Uterus (tissue), 4 donors: ENCODE data around the gene UFSP2. TPM values are rescaled to one million over a fixed set of nuclear protein-coding genes. Genes with fewer than 3 reads are reported as not detected.

ENCODE experiments used
- DNase-seq, 2 donors: peaks; one replicate each; pipeline ENCODE4 v3.0.0-alpha.2; 2019 to 2020
- H3K27ac ChIP-seq, 2 donors: fragments of 200-600 bp; sonication (generic); 1 replicate in 1 of 2; 2 replicates in 1 of 2; pipeline ENCODE4 v1.5.1; 2016 to 2018
- H3K27me3 ChIP-seq, 2 donors: fragments of 200-600 bp; sonication (generic); one replicate each; pipeline ENCODE4 v1.5.1; 2018 to 2019; ENCODE audit warnings: control low read depth in 1 of 2
- H3K36me3 ChIP-seq, 2 donors: fragments of 200-600 bp; sonication (generic); one replicate each; pipeline ENCODE4 v1.5.1; 2019; ENCODE audit warnings: control low read depth in 1 of 2
- H3K4me1 ChIP-seq, 2 donors: fragments of 200-600 bp; sonication (generic); one replicate each; pipeline ENCODE4 v1.5.1; 2018 to 2019; ENCODE audit warnings: control low read depth in 1 of 2
- H3K4me3 ChIP-seq, 2 donors: fragments of 200-600 bp; sonication (generic); 1 replicate in 1 of 2; 2 replicates in 1 of 2; pipeline ENCODE4 v1.5.1; 2018 to 2019; ENCODE audit warnings: mild to moderate bottlenecking in 1 of 2
- H3K9me3 ChIP-seq, 2 donors: fragments of 200-600 bp; sonication (generic); one replicate each; pipeline ENCODE4 v1.5.1; 2019; ENCODE audit warnings: control low read depth in 1 of 2
- POLR2A ChIP-seq, 2 donors: fragments of 450-650 bp; IDR thresholded peaks; one replicate each; pipeline ENCODE4 v1.6.1; 2016; ENCODE audit warnings: antibody characterized with exemption in 2 of 2, mild to moderate bottlenecking in 1 of 2, moderate library complexity in 1 of 2
- intact Hi-C: fragments of 100-400 bp; cut with DNase I; formaldehyde crosslinking; loops from one replicate; pipeline ENCODE4 v1.15.1; 2023; ENCODE audit warnings: low total_unique reads
- total RNA-seq, 4 donors: library from RNA; depleted of rRNA in 3 of 4; stranded (reverse); fragments of >200 nt in 3 of 4; gene quantifications; one replicate each; pipeline versions ENCODE4 v1.1.0 to v1.2.4, GENCODE V29; 2014 to 2023
- TF ChIP-seq, protein P1 (sequence below), 4 experiments: fragments of 200-600 bp in 2 of 4; fragments of 450-650 bp in 2 of 4; sonication (generic) in 2 of 4; IDR thresholded peaks; one replicate each; pipeline ENCODE4 v1.5.1; 2016 to 2019; ENCODE audit warnings: antibody characterized with exemption in 4 of 4, mild to moderate bottlenecking in 2 of 4, moderate library complexity in 1 of 4
- donor health status: DM: yes; HTN: yes; CAD: no.

Gene UFSP2
- total RNA-seq, 4 donors from 2014 or later: 18.2 to 170 (median 55.8) TPM

GRCh38 chr4:185421366-185422124 lies 4.2 kb downstream of the UFSP2 start:
- Histone ChIP-seq H3K4me3 (no peak overlapping the region), H3K27ac (no peak overlapping the region), H3K36me3 (no peaks in the 10 kb centered on the region), H3K4me1 (peaks cover 0 to 6% of the 10 kb centered on the region in 2 donors), H3K9me3 (no peaks in the 10 kb centered on the region), H3K27me3 (no peaks in the 10 kb centered on the region)
- no peak for DNase-seq
- TF ChIP-seq POLR2A (IDR thresholded peaks at IDR 0.05): no peak
- TF ChIP-seq, protein P1, sequence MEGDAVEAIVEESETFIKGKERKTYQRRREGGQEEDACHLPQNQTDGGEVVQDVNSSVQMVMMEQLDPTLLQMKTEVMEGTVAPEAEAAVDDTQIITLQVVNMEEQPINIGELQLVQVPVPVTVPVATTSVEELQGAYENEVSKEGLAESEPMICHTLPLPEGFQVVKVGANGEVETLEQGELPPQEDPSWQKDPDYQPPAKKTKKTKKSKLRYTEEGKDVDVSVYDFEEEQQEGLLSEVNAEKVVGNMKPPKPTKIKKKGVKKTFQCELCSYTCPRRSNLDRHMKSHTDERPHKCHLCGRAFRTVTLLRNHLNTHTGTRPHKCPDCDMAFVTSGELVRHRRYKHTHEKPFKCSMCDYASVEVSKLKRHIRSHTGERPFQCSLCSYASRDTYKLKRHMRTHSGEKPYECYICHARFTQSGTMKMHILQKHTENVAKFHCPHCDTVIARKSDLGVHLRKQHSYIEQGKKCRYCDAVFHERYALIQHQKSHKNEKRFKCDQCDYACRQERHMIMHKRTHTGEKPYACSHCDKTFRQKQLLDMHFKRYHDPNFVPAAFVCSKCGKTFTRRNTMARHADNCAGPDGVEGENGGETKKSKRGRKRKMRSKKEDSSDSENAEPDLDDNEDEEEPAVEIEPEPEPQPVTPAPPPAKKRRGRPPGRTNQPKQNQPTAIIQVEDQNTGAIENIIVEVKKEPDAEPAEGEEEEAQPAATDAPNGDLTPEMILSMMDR (IDR thresholded peaks at IDR 0.05): no peak
- intact Hi-C loops: no loop called here

DNA sequence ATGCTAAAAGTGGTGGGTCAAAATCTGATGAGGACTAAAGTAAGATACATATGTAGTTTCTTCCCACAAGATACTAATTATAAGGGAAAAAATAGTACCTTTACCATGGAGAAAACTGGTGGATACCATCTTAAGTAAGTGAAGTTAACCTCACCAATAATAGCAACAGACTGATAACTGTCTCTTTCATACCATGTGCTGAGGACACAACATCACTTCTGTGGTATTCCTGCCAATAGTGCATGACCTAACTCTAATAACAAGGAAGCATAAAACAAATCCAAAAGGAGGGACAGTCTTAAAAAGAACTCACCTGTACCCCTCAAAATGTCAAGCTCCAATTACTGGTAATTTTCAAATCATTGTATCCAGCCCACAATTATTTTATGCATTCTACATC lies 8.8 kb downstream of the UFSP2 start:
- H3K36me3 ChIP-seq: no peaks in the 10 kb centered on the region
- DNase-seq: no peak
- TF ChIP-seq, protein P1 (IDR thresholded peaks at IDR 0.05): no peak
- TF ChIP-seq POLR2A (IDR thresholded peaks at IDR 0.05): no peak
- H3K27me3 ChIP-seq: no peaks in the 10 kb centered on the region
- H3K9me3 ChIP-seq: no peaks in the 10 kb centered on the region
- H3K27ac ChIP-seq: no peak overlapping the region
- intact Hi-C loops: no loop called here
- peaks cover 0 to 6% of the 10 kb centered on the region in 2 donors for H3K4me1 ChIP-seq
- H3K4me3 ChIP-seq: no peak overlapping the region

- no peak for DNase-seq
- H3K9me3 ChIP-seq: no peaks in the 10 kb centered on the region
- no peaks in the 10 kb centered on the region for H3K4me1 ChIP-seq
- intact Hi-C loops: no loop called here
- no peaks in the 10 kb centered on the region for H3K36me3 ChIP-seq
- H3K27me3 ChIP-seq: no peaks in the 10 kb centered on the region
- H3K27ac ChIP-seq: no peak overlapping the region
- TF ChIP-seq POLR2A (IDR thresholded peaks at IDR 0.05): no peak
- TF ChIP-seq, protein P1 (IDR thresholded peaks at IDR 0.05): no peak
- no peak overlapping the region for H3K4me3 ChIP-seq
Measured at GRCh38 chr4:185412412-185412811, 13.4 kb downstream of the UFSP2 start.

DNA sequence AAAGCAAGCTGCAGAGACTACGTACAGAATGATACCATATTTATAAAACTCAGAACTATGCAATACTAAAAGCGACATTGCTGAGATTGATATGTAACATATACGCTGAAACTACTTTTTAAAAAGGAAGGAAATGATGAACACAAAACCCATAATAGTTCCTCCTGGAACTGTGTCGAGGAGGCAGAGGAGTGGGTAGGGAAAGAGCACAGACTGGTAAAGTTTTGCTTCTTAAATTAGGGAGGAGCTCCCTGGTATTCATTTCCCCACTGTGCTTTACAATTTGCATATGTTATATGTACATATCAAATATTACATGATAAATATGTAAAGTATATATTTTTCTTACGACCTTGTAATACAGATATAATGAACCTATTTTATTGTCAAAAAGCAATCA lies 13.9 kb downstream of the UFSP2 start:
- Histone ChIP-seq H3K36me3 (no peaks in the 10 kb centered on the region), H3K4me1 (no peaks in the 10 kb centered on the region), H3K27me3 (no peaks in the 10 kb centered on the region), H3K9me3 (no peaks in the 10 kb centered on the region), H3K4me3 (no peak overlapping the region), H3K27ac (no peak overlapping the region)
- intact Hi-C loops: no loop called here
- TF ChIP-seq POLR2A (IDR thresholded peaks at IDR 0.05): no peak
- DNase-seq: no peak

DNA sequence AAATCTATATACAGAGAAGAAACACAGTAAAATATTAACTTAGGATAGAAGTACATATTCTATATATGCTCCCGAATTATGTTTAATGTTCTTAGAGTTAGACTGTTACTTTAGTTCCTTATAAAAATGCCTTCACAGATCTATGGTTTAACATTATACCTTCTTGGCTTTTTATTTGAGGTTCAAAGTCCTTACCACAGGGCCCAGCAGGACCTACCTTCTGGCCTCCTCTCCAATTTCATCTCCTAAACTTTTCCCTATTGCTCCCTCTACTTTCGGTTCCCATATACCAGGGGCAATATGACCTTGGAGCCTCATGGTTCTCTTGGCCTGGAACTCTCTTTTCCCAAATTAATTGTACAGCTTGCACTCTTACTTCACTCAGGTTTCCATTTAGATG lies 17.3 kb downstream of the UFSP2 start:
- H3K9me3 ChIP-seq: no peaks in the 10 kb centered on the region
- no peaks in the 10 kb centered on the region for H3K27me3 ChIP-seq
- TF ChIP-seq, protein P1 (IDR thresholded peaks at IDR 0.05): no peak
- no peak for TF ChIP-seq POLR2A (IDR thresholded peaks at IDR 0.05)
- H3K36me3 ChIP-seq: no peaks in the 10 kb centered on the region
- H3K4me1 ChIP-seq: no peaks in the 10 kb centered on the region
- intact Hi-C loops: no loop called here
- no peak overlapping the region for H3K4me3 ChIP-seq
- DNase-seq: no peak
- H3K27ac ChIP-seq: no peak overlapping the region
